Transverse colon (tissue), 4 donors: ENCODE data around the gene MRGPRG. TPM values are rescaled to one million over a fixed set of nuclear protein-coding genes. Genes with fewer than 3 reads are reported as not detected.

ENCODE experiments used
- DNase-seq: peaks from one replicate; pipeline ENCODE4 v3.0.0-alpha.2; 2019
- H3K27ac ChIP-seq, 4 donors: fragments of 200-600 bp; sonication (generic); 2 replicates each; pipeline ENCODE4 v1.5.1; 2016 to 2018; ENCODE audit warnings: inconsistent platforms in 4 of 4
- H3K27me3 ChIP-seq: fragments of 200-600 bp; sonication (generic); 2 replicates; pipeline ENCODE4 v1.5.1; 2017; ENCODE audit warnings: inconsistent platforms
- H3K36me3 ChIP-seq, 4 donors: fragments of 200-600 bp; sonication (generic); 2 replicates each; pipeline ENCODE4 v1.5.1; 2017 to 2019; ENCODE audit warnings: inconsistent platforms in 4 of 4
- H3K4me1 ChIP-seq, 4 donors: fragments of 200-600 bp; sonication (generic); 2 replicates each; pipeline ENCODE4 v1.5.1; 2017 to 2020; ENCODE audit warnings: inconsistent platforms in 4 of 4
- H3K4me3 ChIP-seq, 4 donors: fragments of 200-600 bp; sonication (generic); 1 replicate in 1 of 4; 2 replicates in 3 of 4; pipeline versions ENCODE4 v1.5.1 to v1.6.1; 2017 to 2019; ENCODE audit warnings: inconsistent platforms in 4 of 4
- H3K9me3 ChIP-seq, 2 donors: fragments of 200-600 bp; sonication (generic); 2 replicates each; pipeline ENCODE4 v1.5.1; 2017 to 2019; ENCODE audit warnings: inconsistent platforms in 2 of 2
- CTCF ChIP-seq, 5 experiments: fragments of 200-600 bp in 3 of 5; fragments of 450-650 bp in 2 of 5; sonication (generic) in 3 of 5; IDR thresholded peaks; 1 replicate in 2 of 5; 2 replicates in 3 of 5; pipeline ENCODE4 v1.5.1; 2016 to 2017; ENCODE audit warnings: antibody characterized with exemption in 5 of 5, inconsistent platforms in 3 of 5, mild to moderate bottlenecking in 2 of 5, moderate library complexity in 1 of 5
- EP300 ChIP-seq: sonication (generic); formaldehyde crosslinking; IDR thresholded peaks from one replicate; pipeline ENCODE4 v1.6.1; 2017; ENCODE audit warnings: antibody characterized with exemption, low read depth
- POLR2A ChIP-seq: fragments of 450-650 bp; IDR thresholded peaks from one replicate; pipeline ENCODE4 v1.6.1; 2016; ENCODE audit warnings: antibody characterized with exemption, mild to moderate bottlenecking, moderate library complexity
- POLR2AphosphoS5 ChIP-seq, 3 donors: sonication (generic); formaldehyde crosslinking; IDR thresholded peaks; one replicate each; pipeline ENCODE4 v1.6.1; 2016; ENCODE audit warnings: antibody characterized with exemption in 3 of 3
- WGBS, 2 donors: methylation state at CpG; one replicate each; pipeline ENCODE4 v1.1.5; 2018; ENCODE audit warnings: low coverage in 1 of 2; 5-methylcytosine and 5-hydroxymethylcytosine counted together
- in situ Hi-C, 4 donors: fragments of 200-750 bp; cut with MboI; loops; one replicate each; pipeline versions ENCODE4 v1.15.0 to v1.15.1; 2017; ENCODE audit warnings: low sequenced_read_pairs in 3 of 4, low pct_ligation_motif_present in 1 of 4, low pct_unique_long_range_greater_than_20kb in 1 of 4
- intact Hi-C: fragments of 100-400 bp; cut with DNase I; formaldehyde crosslinking; loops from one replicate; pipeline ENCODE4 v1.15.1; 2023; ENCODE audit warnings: low total_unique reads
- total RNA-seq, 4 donors: library from RNA; depleted of rRNA; stranded (reverse); fragments of >200 nt; gene quantifications; one replicate each; pipeline ENCODE4 v1.1.0, GENCODE V29; 2016

MRGPRG gene
- total RNA-seq, 4 donors from 2014 or later: not detected

DNA sequence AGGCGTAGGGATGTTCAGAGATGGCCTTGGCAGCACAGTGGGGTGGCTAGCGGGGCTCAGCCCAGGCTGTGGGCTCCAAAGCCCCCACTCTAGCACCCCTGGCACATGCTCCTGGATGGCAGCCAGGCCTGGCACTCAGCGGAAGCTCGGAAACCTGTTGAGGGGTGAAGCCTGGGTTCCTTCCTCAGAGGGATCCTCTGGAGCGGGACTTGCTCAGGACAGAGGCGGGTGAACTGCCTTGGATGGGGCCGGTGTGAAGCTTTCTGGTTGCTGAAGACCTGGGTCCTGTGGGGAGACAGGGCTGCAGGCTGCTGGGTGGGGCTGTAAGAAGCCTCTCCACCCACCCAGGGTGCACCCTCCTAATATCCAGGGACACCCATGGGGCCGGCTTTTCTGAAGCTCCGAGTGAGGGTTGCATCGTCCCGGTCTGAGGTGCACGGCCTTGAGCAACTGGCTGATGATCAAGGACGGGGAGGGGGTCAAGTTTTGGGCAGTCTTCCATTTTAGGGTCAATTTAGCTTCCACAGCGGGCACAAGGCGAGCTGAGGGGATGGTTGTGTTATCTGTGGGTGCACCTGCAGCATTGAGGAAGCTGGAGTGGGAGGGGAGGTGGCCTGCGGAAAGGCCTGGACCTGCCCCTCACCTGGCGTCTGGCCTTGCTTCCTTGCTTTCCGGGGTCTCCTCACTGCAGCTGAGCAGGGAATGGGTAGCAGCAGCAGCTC is 8.4 kb upstream of the MRGPRG start:
- Histone ChIP-seq H3K4me3 (no peak overlapping the region), H3K36me3 (no peaks in the 10 kb centered on the region), H3K4me1 (no peaks in the 10 kb centered on the region), H3K9me3 (no peaks in the 10 kb centered on the region), H3K27me3 (peaks cover 47% of the 10 kb centered on the region), H3K27ac (no peak overlapping the region)
- TF ChIP-seq CTCF (IDR thresholded peaks at IDR 0.05): no peak
- TF ChIP-seq POLR2A: no peak
- TF ChIP-seq POLR2AphosphoS5 (IDR thresholded peaks at IDR 0.05): no peak
- TF ChIP-seq EP300: no peak
- intact Hi-C loops: no loop called here
- DNase-seq: no peak
- WGBS, 2 donors: 85% methylated on average over 18 of the region's 18 CpGs; no CpG with 5 or more reads in 1 of the 2 donors
- in situ Hi-C loops: no loop called here

DNA sequence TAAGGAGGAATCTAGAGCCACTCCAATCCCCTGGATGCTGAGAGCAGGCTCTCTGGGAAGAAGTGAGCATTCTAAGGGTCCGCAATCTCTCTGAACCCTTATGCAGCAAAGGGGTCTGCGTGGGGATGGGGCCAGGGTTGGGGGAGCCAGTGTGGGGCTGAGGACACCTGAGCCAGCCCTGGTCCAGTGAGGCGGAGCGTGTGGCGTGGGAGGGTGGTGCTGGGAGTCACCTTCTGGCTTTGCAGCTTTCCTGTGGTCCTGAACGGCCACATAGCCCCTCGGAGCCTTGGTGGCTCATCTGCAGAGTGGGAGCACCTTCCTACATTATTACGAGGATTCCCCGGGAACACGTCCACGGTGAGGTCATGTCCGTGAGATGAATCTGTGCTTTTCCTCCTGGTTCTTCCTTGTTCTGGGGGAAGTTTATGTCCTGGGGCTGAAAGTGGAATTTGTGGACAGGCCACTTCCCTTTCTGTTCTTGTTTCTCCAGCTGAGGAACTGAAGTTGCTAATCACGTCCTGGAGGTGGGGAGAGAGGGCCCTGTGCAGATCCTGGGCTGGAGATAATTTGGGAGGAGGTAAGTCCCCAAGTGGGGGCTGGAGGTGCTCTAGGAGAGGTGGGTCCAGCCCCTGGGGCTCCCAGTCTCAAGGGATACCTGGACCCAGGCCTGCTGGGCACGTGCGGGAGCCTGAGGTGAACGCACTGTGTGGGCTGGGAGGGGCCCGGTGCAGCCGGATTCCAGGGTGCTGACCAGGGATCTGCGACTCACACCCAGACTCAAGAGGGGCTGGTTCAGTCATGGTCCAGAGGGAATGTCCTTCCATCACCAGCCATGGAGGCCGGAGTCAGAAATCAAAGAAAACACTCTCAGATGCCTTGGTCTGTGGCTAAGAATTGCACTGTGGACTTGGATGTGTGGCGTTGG is 7.5 kb upstream of the MRGPRG start:
- TF ChIP-seq CTCF (IDR thresholded peaks at IDR 0.05) (no peak), EP300 (no peak), POLR2A (no peak), POLR2AphosphoS5 (IDR thresholded peaks at IDR 0.05) (no peak)
- in situ Hi-C loops: no loop called here
- Histone ChIP-seq H3K9me3 (no peaks in the 10 kb centered on the region), H3K4me3 (no peak overlapping the region), H3K4me1 (no peaks in the 10 kb centered on the region), H3K27ac (no peak overlapping the region), H3K36me3 (no peaks in the 10 kb centered on the region), H3K27me3 (peaks cover 53% of the 10 kb centered on the region)
- intact Hi-C loops: no loop called here
- WGBS, 2 donors: 86% methylated on average over 20 of the region's 21 CpGs; no CpG with 5 or more reads in 1 of the 2 donors
- no peak for DNase-seq

- in situ Hi-C loops (no loop called here), intact Hi-C loops (no loop called here)
- no peaks in the 10 kb centered on the region for H3K9me3 ChIP-seq
- H3K27me3 ChIP-seq: peaks cover 53% of the 10 kb centered on the region
- H3K4me1 ChIP-seq: no peaks in the 10 kb centered on the region
- H3K36me3 ChIP-seq: no peaks in the 10 kb centered on the region
- no peak overlapping the region for H3K4me3 ChIP-seq
- no peak overlapping the region for H3K27ac ChIP-seq
- WGBS, 2 donors: 78% methylated on average over 17 of the region's 17 CpGs; no CpG with 5 or more reads in 1 of the 2 donors
- TF ChIP-seq EP300 (no peak), POLR2AphosphoS5 (IDR thresholded peaks at IDR 0.05) (no peak), POLR2A (no peak), CTCF (IDR thresholded peaks at IDR 0.05) (no peak)
- DNase-seq: no peak
Observed at GRCh38 chr11:3225159-3225758, 6.6 kb upstream of the MRGPRG start.
